ENCODE measurements around the gene ZBTB25. TPM values are rescaled to one million over a fixed set of nuclear protein-coding genes. Genes with fewer than 3 reads are reported as not detected.
A peak's percentile ranks its signal among the peaks of the same experiment; 100 is the strongest.

Gene ZBTB25
- total RNA-seq, 4 donors from 2014 or later, result 14.9 to 26.4 (median 16.6) TPM

DNA sequence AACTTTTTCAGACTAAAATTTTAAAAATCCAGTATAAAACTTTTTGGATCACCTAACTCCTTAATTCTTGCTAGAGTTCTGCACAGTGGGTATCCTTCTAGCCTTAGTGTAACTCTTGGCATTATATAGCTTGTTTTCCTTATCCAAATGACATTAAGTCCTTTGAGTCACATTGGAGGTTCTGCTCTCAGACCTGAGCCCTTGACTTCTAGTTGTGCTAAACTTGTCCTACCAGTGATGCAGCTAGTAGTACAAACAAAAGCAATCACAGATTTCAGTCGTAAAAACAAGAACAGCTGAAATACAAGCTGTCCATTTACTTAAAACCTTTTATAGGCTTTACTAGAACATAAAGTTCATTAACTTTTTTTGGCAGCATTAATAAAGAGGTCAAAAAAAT, 11.4 kb upstream of the ZBTB25 start:
- no peak for TF ChIP-seq POLR2A (IDR thresholded peaks at IDR 0.05)
- no peak for TF ChIP-seq EP300 (IDR thresholded peaks at IDR 0.05)
- TF ChIP-seq, protein P1, sequence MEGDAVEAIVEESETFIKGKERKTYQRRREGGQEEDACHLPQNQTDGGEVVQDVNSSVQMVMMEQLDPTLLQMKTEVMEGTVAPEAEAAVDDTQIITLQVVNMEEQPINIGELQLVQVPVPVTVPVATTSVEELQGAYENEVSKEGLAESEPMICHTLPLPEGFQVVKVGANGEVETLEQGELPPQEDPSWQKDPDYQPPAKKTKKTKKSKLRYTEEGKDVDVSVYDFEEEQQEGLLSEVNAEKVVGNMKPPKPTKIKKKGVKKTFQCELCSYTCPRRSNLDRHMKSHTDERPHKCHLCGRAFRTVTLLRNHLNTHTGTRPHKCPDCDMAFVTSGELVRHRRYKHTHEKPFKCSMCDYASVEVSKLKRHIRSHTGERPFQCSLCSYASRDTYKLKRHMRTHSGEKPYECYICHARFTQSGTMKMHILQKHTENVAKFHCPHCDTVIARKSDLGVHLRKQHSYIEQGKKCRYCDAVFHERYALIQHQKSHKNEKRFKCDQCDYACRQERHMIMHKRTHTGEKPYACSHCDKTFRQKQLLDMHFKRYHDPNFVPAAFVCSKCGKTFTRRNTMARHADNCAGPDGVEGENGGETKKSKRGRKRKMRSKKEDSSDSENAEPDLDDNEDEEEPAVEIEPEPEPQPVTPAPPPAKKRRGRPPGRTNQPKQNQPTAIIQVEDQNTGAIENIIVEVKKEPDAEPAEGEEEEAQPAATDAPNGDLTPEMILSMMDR (IDR thresholded peaks at IDR 0.05), result no peak
- Histone ChIP-seq H3K36me3 (no peaks in the 10 kb centered on the region), H3K4me3 (no peak overlapping the region), H3K4me1 (peaks cover 0 to 68% (median 23%) of the 10 kb centered on the region in 4 donors), H3K9me3 (no peaks in the 10 kb centered on the region), H3K27ac (peak overlapping the region in 1 of 4 donors; percentile 29), H3K27me3 (no peaks in the 10 kb centered on the region)
- WGBS, 2 donors, result 14 to 34% methylated on average over 1 of the region's 1 CpG
- DNase-seq (ENCODE audit: low spot score in 2 of 2), result no peak

DNA sequence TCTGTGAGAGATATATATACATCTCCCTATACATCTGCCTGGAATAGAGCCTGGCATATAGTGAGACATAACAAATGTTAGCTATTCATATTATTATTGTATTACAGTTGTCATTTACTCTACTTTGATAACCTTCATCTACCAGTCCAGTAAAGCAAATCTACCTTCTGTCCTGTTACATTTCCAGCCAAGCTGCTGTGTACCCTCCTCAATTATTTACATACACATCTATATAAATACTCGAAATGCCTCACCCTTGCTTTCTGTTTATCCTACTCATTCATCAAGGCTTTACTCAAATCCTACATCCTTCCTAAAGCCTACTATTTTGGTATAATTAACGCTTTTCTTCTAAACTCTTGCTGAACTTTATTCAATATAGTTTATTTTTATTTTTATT, 9.6 kb upstream of the ZBTB25 start:
- 87 to 91% methylated on average over 2 of the region's 2 CpGs for WGBS, 2 donors
- no peaks in the 10 kb centered on the region for H3K36me3 ChIP-seq
- H3K4me1 ChIP-seq, result peaks cover 0 to 84% (median 27%) of the 10 kb centered on the region in 4 donors
- no peak overlapping the region for H3K27ac ChIP-seq
- TF ChIP-seq POLR2A (IDR thresholded peaks at IDR 0.05) (no peak), EP300 (IDR thresholded peaks at IDR 0.05) (no peak)
- TF ChIP-seq, protein P1 (IDR thresholded peaks at IDR 0.05), result no peak
- no peak for DNase-seq (ENCODE audit: low spot score in 2 of 2)
- no peaks in the 10 kb centered on the region for H3K9me3 ChIP-seq
- H3K27me3 ChIP-seq, result no peaks in the 10 kb centered on the region
- no peak overlapping the region for H3K4me3 ChIP-seq

DNA sequence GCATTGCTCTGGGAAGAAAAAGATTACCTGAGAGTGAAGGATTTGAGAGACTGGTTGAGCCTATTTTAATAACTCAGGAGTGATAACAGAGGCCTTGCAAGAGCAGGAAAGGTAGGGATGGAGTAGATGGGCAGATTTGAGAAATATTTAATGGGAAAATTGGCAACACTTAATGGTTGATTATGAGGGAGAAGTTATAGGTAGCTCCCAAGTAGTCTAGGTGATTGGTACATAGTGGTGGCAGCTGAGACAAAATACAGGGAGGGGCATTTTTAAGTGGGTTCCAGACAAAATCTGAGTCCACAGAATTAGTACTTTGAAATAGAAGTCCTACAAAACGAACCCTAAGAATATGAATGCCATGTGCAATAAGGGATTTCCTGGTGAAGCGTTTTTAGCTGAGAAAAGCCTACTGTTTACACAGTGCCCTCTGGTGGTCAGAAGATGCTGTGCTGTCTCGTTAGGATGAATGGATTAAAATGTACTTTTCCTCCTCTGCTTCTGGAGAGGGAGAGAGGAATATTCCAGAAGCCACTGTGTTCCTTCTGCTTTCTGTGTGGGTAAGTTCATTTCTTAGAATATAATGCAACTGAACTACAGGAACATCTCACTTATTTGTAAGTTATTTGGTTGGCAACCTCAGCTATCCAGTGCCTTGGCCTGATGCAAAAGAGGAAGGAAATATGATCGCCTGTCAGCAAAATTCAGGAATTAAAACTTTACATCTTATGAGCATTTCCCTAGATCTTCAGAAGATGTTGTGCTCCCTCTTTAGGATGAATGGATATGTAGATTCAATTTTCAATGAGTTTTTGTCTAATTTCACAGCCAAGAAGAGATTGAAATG, 7.4 kb upstream of the ZBTB25 start:
- peak overlapping the region in 3 of 4 donors; percentile 4 to 59 (median 15) for H3K27ac ChIP-seq
- 23% methylated on average over 4 of the region's 4 CpGs for WGBS, 2 donors

DNA sequence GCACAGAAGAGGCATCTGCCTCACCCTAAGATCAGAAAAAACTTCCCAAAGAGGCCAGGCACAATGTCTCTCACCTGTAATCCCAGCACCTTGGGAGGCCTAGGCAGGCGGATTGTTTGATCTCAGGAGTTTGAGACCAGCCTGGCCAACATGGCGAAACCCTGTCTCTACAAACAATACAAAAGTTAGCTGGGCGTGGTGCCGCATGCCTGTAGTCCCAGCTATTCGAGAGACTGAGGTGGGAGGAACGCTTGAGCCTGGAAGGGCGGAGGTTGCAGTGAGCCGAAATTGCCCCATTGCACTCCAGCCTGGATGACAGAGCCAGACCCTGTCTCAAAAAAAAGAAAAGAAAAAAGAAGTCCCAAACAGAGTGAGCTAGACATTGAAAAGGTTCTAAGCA, 5.4 kb upstream of the ZBTB25 start:
- 70 to 78% methylated on average over 7 to 8 of the region's 8 CpGs for WGBS, 2 donors
- peaks cover 0 to 79% (median 35%) of the 10 kb centered on the region in 4 donors for H3K4me1 ChIP-seq
- no peaks in the 10 kb centered on the region for H3K36me3 ChIP-seq
- DNase-seq (ENCODE audit: low spot score in 2 of 2), result no peak
- H3K9me3 ChIP-seq, result no peaks in the 10 kb centered on the region
- H3K4me3 ChIP-seq, result no peak overlapping the region
- TF ChIP-seq EP300 (IDR thresholded peaks at IDR 0.05) (no peak), POLR2A (IDR thresholded peaks at IDR 0.05) (no peak)
- TF ChIP-seq, protein P1 (IDR thresholded peaks at IDR 0.05), result no peak
- H3K27ac ChIP-seq, result peak overlapping the region in 1 of 4 donors; percentile 12
- no peaks in the 10 kb centered on the region for H3K27me3 ChIP-seq

More for the DNA sequence above, 7.4 kb upstream of the ZBTB25 start:
- Histone ChIP-seq H3K4me3 (no peak overlapping the region), H3K27me3 (no peaks in the 10 kb centered on the region), H3K36me3 (no peaks in the 10 kb centered on the region), H3K4me1 (peaks cover 0 to 91% (median 38%) of the 10 kb centered on the region in 4 donors), H3K9me3 (no peaks in the 10 kb centered on the region)
- TF ChIP-seq POLR2A (IDR thresholded peaks at IDR 0.05), result no peak
- TF ChIP-seq, protein P1 (IDR thresholded peaks at IDR 0.05), result peak; percentile 84 to 91 (median 87)
- peak in 1 of 2 donors; percentile 63 for TF ChIP-seq EP300 (IDR thresholded peaks at IDR 0.05)
- DNase-seq (ENCODE audit: low spot score in 2 of 2), result peak; percentile 67 to 93

DNA sequence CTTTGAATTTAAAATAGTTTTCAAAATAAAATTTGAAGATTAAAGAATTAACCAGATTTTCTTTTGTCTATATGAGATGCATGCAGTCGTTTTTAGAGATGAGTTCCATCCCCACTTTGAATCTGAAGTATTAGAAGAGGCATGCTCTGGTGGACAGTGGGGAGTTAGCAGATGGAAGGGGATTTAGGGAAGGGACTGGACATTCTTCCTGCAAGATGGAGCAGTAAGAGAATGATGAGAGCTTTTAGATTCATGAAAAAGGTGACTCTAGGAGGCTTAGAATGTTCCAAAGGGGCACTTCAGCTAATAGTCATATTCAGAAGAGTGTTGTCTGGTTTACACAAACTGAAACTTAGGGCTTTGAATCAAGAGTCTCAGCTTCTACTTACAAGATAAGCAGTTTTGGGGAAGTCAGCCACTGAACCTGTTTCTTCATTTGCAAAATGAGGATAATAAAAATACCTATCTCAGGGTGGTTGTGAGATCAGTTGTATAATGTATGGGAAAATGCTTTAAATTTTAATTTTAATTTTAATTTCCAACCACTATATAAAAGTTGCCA, 4.7 kb upstream of the ZBTB25 start:
- Histone ChIP-seq H3K4me1 (peaks cover 0 to 74% (median 33%) of the 10 kb centered on the region in 4 donors), H3K27ac (peak overlapping the region in 1 of 4 donors; percentile 99), H3K27me3 (no peaks in the 10 kb centered on the region), H3K36me3 (no peaks in the 10 kb centered on the region), H3K4me3 (no peak overlapping the region), H3K9me3 (no peaks in the 10 kb centered on the region)
- no peak for TF ChIP-seq EP300 (IDR thresholded peaks at IDR 0.05)
- TF ChIP-seq, protein P1 (IDR thresholded peaks at IDR 0.05), result no peak
- TF ChIP-seq POLR2A (IDR thresholded peaks at IDR 0.05), result no peak
- WGBS, 2 donors, result 29 to 32% methylated on average over 1 of the region's 1 CpG
- no peak for DNase-seq (ENCODE audit: low spot score in 2 of 2)

All from tibial nerve (tissue), 4 donors.